ENCODE data around the gene SOX5.
"Not testable (repeated sequence)": the region's sequence is repeated elsewhere in the genome, so short reads cannot be mapped to it uniquely, and the experiment has no call there.

SOX5 gene

DNA sequence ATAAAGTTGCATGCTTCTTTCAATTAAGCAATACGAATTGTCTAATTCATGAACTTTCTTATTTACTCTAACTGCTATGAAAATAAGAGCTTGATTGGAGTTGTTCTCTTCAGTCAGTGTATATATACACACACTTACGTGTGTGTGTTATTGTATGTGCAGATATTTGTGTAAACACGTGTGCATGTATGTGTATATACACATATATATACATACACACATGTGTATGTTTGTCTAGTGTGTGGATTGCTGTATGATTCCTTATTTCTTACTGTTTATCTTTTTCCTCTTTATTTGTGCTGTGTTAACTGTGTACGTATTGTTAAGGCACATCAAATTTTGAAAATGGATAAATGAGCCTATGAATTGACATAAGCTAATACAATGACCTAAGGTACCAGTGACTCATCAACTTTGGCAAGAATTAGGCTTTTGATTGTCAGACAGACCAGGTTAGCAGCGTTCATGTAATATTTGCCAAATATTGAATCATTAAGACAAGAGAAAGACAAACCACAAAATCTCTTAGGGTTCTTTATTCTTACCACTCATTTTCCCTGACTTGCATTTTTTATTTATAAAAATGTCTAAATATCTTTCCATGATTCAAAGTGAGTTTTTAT lies 423.9 kb downstream of the SOX5 start:
- no peak for DNase-seq

DNA sequence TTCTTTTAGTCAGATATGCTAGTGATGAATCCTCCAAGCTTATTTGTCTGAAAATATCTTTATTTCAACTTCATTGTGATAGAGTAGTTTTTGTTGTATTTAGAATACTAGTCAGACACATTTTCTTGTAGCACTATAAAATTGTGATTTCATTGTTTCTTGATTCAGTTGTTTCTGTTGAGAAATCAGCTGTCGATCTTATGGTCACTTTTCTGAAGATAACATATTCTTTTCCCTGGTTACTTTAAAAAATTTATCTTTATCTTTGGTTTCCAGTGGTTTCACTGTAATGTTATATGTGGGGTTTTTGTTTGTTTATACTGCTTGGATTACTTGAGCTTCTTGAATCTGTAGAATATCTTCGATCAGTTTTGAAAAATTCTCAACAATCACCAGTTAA lies 426.1 kb downstream of the SOX5 start:
- DNase-seq, result no peak

DNA sequence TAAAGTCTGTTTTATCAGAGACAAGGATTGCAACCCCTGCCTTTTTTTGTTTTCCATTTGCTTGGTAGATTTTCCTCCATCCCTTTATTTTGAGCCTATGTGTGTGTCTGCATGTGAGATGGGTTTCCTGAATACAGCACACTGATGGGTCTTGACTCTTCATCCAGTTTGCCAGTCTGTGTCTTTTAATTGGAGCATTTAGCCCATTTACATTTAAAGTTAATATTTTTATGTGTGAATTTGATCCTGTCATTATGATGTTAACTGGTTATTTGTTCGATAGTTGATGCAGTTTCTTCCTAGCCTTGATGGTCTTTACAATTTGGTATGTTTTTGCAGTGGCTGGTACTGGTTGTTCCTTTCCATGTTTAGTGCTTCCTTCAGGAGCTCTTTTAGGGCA lies 430.0 kb downstream of the SOX5 start:
- DNase-seq, result not testable (repeated sequence)

DNA sequence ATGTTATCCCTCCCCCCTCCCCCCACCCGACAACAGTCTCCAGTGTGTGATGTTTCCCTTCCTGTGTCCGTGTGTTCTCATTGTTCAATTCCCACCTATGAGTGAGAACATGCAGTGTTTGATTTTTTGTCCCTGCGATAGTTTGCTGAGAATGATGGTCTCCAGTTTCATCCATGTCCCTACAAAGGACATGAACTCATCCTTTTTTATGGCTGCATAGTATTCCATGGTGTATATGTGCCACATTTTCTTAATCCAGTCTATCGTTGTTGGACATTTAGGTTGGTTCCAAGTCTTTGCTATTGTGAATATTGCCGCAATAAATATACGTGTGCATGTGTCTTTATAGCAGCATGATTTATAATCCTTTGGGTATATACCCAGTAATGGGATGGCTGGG lies 433.7 kb downstream of the SOX5 start:
- DNase-seq, result not testable (repeated sequence)

DNA sequence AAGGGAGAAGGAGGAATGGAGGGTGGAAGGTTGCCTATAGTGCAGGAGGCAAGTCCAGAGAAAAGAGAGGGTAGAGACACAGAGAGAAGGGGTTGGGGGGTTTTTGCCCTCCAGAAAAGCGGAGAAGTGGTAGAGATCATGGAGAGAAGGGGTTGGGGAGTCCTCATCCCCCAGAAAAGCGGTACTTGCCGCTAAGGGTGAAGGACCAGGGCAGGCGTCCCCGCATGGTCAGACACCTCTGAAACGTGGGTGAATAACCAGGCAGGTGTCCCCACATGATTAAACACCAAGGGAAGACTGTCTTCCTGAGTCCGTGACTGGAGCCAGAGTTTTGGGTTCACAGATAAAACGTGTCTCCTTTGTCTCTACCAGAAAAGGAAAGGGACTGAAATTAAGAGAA lies 439.0 kb downstream of the SOX5 start:
- no peak for DNase-seq

DNA sequence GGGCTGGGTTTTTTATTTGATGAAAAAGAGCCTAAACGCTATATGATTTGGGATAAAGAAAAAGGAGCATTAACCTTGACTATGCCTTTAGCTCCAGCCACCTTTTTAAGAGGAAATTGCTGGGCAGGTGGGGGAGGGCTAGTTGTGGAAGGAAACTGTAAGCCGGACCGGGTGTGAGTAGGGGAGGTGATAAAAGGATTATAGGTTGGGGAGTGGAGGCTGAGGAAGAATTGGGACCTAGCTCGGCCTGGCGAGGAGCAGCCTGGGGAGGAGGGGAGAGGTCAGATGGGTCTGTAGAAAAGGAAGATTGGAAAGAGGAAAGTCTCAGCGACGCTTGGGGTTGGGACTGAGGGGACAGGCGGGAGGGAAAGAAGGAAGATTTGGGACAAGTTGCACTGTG lies 439.6 kb downstream of the SOX5 start:
- DNase-seq, result not testable (repeated sequence)

DNA sequence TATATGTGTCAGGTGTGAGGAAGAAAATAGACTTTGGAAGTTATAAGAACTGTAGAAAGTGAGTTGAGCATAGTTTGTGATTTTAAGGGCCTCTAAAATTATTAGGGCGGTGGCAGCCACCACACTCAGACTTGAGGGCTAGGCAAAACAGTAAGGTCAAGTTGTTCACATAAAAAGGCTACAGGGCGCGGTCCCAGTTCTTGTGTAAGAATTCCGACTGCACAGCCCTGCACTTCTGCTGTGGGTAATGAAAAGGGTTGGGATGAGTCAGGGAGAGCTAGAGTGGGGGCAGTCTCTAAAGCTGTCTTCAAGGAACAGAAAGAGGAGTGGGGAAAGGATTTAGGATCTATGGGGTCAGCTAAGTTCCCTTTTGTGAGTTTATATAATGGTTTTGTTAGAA lies 441.7 kb downstream of the SOX5 start:
- not testable (repeated sequence) for DNase-seq

DNA sequence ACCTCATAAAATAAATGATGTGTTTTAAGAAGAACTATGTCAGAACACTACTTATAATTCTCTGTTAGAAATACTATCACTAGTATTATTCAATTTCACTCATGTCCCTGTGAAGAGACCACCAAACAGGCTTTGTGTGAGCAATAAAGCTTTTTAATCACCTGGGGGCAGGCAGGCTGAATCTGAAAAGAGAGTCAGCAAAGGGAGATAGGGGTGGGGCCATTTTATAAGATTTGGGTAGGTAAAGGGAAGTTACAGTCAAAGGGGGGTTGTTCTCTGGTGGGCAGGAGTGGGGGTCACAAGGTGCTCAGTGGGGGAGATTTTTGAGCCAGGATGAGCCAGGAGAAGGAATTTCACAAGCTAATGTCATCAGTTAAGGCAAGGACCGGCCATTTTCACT lies 443.7 kb downstream of the SOX5 start:
- DNase-seq, result not testable (repeated sequence)

DNA sequence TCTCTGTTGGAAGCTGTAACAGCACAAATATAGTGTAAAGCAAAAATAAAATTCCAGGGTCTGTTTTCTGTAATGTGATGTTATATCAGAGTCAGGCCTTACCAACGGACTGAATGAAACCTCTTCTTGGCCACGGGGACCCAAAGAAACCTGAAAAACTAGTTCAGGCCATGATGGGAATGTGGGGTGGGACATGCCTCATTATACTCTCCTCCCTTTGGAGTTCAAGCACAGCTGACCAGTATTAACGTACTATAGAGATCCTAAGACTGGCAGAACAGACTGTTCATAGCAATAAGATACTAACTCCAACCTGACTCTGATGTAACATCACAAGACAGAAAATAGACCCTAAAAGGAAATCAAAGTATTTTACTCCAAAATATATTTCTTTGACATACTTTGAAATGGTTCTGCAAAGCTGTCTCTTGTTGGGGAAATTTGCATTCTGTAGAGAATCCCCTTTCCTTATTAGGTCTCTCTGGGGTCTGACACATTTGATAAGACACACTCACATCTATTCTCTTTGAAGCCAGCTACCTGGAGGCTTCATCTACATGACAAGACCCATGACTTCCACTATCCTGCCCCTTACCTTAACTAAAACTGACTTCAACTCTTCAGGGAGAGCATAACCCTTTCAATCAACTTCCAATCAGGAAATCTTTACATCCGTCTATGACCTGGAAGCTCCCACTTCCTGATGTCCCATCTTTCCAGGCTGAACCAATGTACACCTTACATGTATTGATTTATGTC lies 444.6 kb downstream of the SOX5 start:
- DNase-seq, result no peak

DNA sequence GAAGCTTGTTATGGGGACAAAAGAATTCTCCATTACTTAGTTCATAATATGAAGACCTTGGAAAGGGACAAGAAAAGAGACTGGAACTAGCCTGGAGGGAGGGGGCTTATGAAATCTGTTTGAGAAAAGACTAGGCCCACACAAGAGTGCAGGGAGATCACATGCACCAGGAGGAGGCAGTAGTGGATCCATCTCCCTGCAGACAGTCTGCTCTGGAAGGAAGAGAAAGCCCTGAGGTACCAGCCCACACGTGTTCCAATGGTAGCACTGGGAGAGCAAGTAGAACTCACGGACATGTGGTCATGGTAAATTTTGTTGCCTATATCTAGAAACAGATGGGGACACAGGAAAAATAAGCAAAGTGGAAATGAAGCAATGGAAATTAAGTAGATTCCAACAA lies 445.4 kb downstream of the SOX5 start:
- DNase-seq, result no peak

DNA sequence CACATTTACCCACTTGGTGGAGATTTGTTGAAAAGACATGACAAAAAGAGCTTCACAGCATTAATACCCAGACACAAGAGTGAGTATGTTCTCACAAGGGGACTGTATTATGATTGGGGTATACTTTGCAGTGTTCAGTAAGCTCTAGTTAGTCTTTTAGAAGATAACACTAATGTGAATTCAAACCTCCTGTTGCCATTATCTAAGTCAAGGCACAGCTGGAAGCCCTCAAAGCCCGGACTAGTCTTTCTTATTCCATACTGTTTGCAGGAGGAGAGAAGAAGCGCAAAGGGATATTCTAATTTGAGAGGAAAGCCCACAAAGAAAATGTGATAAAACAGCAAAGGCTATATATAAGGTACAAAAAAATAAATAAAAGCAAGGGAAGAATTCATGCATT lies 445.9 kb downstream of the SOX5 start:
- no peak for DNase-seq

DNA sequence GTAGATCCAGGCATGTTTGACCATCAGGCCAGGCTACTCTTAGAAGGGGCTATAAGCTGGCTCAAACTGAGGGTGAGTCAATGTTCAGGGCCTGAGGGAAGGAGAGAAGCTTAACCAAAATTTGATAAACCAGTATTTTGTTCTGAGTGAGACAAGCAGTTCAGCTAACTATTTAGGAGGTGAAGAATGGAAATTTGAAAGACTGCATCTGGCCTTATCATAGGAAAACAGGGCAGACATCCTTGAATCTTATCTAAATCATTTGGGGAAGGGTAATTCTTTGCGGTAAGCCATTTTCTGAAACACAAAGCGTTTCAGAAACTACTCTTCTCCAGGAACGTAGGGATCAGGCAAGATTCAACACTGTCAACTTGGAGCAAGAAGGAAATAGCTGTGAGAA lies 447.2 kb downstream of the SOX5 start:
- DNase-seq, result no peak

DNA sequence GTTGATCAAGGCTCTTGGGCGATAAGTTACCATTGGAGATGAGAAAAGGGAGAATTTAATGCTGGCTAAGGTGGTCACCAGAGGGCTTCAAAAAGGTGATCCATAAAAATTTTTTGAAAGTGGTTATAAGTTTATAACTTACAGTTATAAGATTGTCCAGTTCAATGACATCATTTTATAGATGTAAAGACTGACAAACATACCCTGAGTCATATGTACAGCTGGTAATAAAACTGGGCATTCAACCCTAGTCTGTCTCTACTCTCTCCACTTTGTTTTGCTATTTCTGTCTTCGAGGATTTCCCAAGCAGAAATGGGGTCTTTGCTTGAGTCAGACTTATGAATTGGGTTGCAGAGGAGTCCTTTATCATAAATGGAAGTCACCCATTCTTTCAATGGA lies 454.0 kb downstream of the SOX5 start:
- no peak for DNase-seq

DNA sequence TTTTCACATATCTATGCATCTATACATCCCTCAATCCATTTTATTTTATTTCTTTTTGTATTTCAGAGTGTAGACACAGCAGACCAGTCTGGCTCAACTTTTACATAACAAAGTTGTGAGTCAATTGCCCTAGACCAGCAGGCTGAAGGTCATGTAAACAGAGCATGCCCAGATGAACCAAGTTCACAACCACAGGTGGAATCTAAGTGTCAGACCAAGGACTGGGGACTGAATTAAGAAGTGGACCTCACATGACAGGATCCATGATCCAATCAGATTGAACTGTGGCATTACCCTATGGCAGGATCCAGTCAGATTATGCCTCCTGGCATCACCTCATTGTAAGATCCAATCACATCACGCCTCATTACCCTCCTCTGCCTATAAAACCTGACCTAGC lies 455.8 kb downstream of the SOX5 start:
- DNase-seq, result no peak

DNA sequence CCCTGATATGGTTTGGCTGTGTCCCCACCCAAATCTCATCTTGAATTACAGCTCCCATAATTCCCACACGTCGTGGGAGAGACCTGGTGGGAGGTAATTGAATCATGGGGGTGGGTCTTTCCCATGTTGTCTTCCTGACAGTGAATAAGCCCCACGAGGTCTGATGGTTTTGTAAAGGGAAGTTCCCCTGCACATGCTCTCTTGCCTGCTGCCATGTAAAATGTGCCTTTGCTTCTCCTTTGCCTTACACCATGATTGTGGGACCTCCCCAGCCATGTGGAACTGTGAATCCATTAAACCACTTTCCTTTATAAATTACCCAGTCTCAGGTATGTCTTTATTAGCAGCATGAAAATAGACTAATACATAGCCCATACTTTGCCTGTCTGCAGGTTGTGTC lies 458.4 kb downstream of the SOX5 start:
- not testable (repeated sequence) for DNase-seq

DNA sequence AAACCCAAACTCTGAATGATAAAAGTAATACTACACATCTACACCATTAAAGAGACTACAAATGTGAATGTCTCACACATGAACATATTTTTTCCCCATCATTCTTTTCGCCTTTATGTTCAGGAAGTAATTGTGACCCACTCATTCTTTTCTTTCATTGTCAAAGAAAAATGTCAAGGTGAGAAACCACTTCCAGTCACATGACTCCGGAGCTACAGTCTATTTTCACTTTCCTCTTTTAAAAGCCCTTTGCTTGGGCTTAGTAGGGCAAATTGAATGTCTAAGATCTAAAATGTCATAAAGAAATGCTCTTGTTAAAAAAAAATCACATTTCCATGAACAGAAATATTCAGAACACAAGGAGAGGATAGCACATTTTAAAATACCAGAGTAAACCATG lies 461.3 kb downstream of the SOX5 start:
- no peak for DNase-seq

DNA sequence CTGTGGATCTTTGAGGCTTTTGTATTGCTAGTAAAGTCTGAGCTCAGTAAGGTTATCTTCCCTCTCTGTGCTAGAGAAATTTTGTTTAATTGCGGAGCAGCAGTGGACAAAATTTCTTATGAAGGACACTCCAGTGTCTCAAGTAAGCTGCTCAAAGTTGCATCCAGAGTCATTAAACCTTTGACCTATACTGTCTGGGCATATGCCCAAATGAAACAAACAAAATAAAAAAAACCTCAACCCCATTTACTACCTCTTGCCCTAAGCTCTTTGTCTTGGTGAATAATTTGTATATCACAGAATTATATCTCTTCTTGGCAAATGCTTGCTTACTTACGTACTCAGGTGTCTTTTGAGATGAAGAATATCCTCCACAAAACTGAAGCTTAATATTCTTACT lies 465.2 kb downstream of the SOX5 start:
- no peak for DNase-seq

DNA sequence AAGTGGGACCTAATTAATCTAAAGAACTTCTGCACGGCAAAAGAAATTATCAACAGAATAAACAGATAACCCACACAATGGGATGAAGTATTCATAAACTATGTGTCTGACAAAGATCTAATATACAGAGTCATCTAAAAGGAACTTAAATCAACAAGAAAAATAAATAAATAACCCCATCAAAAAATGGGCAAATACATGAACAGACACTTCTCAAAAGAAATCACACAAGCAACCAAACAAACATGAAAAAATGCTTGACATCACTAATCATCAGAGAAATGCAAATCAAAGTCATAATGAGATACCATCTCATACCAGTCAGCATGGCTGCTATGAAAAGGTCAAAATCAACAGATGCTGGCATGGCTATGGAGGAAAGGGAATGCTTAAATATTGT lies 466.9 kb downstream of the SOX5 start:
- DNase-seq, result no peak

All from SW 1271 (cell line).